ENCODE data around the gene CRLF1.

The CRLF1 gene

GRCh38 chr19:18646535-18647370, 40.2 kb upstream of the CRLF1 start:
- H3K27ac ChIP-seq (ENCODE audit: low read depth, low read length), result no peak overlapping the region
- no peaks in the 10 kb centered on the region for H3K9me2 ChIP-seq (replicated peaks; ENCODE audit: insufficient read depth, low read length)
- H4K20me1 ChIP-seq (ENCODE audit: low read depth, low read length), result no peaks in the 10 kb centered on the region
- H3F3A ChIP-seq (ENCODE audit: insufficient read depth), result no peaks in the 10 kb centered on the region
- H3K9me3 ChIP-seq (ENCODE audit: insufficient read depth, low read length), result no peaks in the 10 kb centered on the region
- TF ChIP-seq, protein P1, sequence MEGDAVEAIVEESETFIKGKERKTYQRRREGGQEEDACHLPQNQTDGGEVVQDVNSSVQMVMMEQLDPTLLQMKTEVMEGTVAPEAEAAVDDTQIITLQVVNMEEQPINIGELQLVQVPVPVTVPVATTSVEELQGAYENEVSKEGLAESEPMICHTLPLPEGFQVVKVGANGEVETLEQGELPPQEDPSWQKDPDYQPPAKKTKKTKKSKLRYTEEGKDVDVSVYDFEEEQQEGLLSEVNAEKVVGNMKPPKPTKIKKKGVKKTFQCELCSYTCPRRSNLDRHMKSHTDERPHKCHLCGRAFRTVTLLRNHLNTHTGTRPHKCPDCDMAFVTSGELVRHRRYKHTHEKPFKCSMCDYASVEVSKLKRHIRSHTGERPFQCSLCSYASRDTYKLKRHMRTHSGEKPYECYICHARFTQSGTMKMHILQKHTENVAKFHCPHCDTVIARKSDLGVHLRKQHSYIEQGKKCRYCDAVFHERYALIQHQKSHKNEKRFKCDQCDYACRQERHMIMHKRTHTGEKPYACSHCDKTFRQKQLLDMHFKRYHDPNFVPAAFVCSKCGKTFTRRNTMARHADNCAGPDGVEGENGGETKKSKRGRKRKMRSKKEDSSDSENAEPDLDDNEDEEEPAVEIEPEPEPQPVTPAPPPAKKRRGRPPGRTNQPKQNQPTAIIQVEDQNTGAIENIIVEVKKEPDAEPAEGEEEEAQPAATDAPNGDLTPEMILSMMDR (IDR thresholded peaks at IDR 0.05; ENCODE audit: insufficient read depth, low read length, poor library complexity, severe bottlenecking), result no peak
- TF ChIP-seq EZH2phosphoT487 (conservative IDR thresholded peaks at IDR 0.05; ENCODE audit: low read length), result no peak
- H3K9ac ChIP-seq (ENCODE audit: low read length), result no peak overlapping the region
- H3K79me2 ChIP-seq (ENCODE audit: insufficient read depth, low read length), result no peaks in the 10 kb centered on the region
- no peaks in the 10 kb centered on the region for H3K36me3 ChIP-seq (ENCODE audit: low read length)
- no peaks in the 10 kb centered on the region; the same call in 1 of the 2 replicates for H3K27me3 ChIP-seq (ENCODE audit: low read length)
- no peak overlapping the region for H3K4me3 ChIP-seq (ENCODE audit: insufficient read depth, low read length, poor library complexity, severe bottlenecking)
- no peak overlapping the region for H2AFZ ChIP-seq (ENCODE audit: low read depth, low read length, severe bottlenecking)
- no peak overlapping the region for H3K4me2 ChIP-seq (ENCODE audit: low read depth, low read length, poor library complexity, severe bottlenecking)

- H3K9me2 ChIP-seq (replicated peaks; ENCODE audit: insufficient read depth, low read length), result no peaks in the 10 kb centered on the region
- H3K27me3 ChIP-seq (ENCODE audit: low read length), result no peaks in the 10 kb centered on the region; the same call in 1 of the 2 replicates
- no peak overlapping the region for H2AFZ ChIP-seq (ENCODE audit: low read depth, low read length, severe bottlenecking)
- H3K4me3 ChIP-seq (ENCODE audit: insufficient read depth, low read length, poor library complexity, severe bottlenecking), result no peak overlapping the region
- H3K36me3 ChIP-seq (ENCODE audit: low read length), result no peaks in the 10 kb centered on the region
- no peak overlapping the region for H3K27ac ChIP-seq (ENCODE audit: low read depth, low read length)
- H3F3A ChIP-seq (ENCODE audit: insufficient read depth), result no peaks in the 10 kb centered on the region
- no peak overlapping the region for H3K4me2 ChIP-seq (ENCODE audit: low read depth, low read length, poor library complexity, severe bottlenecking)
- TF ChIP-seq EZH2phosphoT487 (conservative IDR thresholded peaks at IDR 0.05; ENCODE audit: low read length), result no peak
- TF ChIP-seq, protein P1 (IDR thresholded peaks at IDR 0.05; ENCODE audit: insufficient read depth, low read length, poor library complexity, severe bottlenecking), result no peak
- no peak overlapping the region for H3K9ac ChIP-seq (ENCODE audit: low read length)
- no peaks in the 10 kb centered on the region for H3K9me3 ChIP-seq (ENCODE audit: insufficient read depth, low read length)
- no peaks in the 10 kb centered on the region for H4K20me1 ChIP-seq (ENCODE audit: low read depth, low read length)
- H3K79me2 ChIP-seq (ENCODE audit: insufficient read depth, low read length), result no peaks in the 10 kb centered on the region
Observed at GRCh38 chr19:18645035-18645511, 38.5 kb upstream of the CRLF1 start.

- H3K4me2 ChIP-seq (ENCODE audit: low read depth, low read length, poor library complexity, severe bottlenecking), result no peak overlapping the region
Observed at GRCh38 chr19:18644196-18645034, 37.8 kb upstream of the CRLF1 start.

More at GRCh38 chr19:18644196-18645034, 37.8 kb upstream of the CRLF1 start:
- Histone ChIP-seq H3K9me3 (ENCODE audit: insufficient read depth, low read length) (no peaks in the 10 kb centered on the region), H3K9me2 (replicated peaks; ENCODE audit: insufficient read depth, low read length) (no peaks in the 10 kb centered on the region), H2AFZ (ENCODE audit: low read depth, low read length, severe bottlenecking) (no peak overlapping the region), H3K36me3 (ENCODE audit: low read length) (no peaks in the 10 kb centered on the region), H3K79me2 (ENCODE audit: insufficient read depth, low read length) (no peaks in the 10 kb centered on the region), H3F3A (ENCODE audit: insufficient read depth) (no peaks in the 10 kb centered on the region), H3K9ac (ENCODE audit: low read length) (no peak overlapping the region), H3K27ac (ENCODE audit: low read depth, low read length) (no peak overlapping the region), H3K27me3 (ENCODE audit: low read length) (no peaks in the 10 kb centered on the region; the same call in 1 of the 2 replicates), H4K20me1 (ENCODE audit: low read depth, low read length) (no peaks in the 10 kb centered on the region), H3K4me3 (ENCODE audit: insufficient read depth, low read length, poor library complexity, severe bottlenecking) (no peak overlapping the region)
- TF ChIP-seq, protein P1 (IDR thresholded peaks at IDR 0.05; ENCODE audit: insufficient read depth, low read length, poor library complexity, severe bottlenecking), result no peak
- no peak for TF ChIP-seq EZH2phosphoT487 (conservative IDR thresholded peaks at IDR 0.05; ENCODE audit: low read length)
